Liver (tissue), 9 donors: Measurements from ENCODE around the gene SLC12A7. TPM values are rescaled to one million over a fixed set of nuclear protein-coding genes. Genes with fewer than 3 reads are reported as not detected.

Source experiments
- DNase-seq: peaks from one replicate; pipeline ENCODE4 v3.0.0-alpha.2; 2017; ENCODE audit warnings: low spot score
- H3K27ac ChIP-seq, 2 donors: one replicate each; pipeline ENCODE4 v1.7.0; 2013; ENCODE audit warnings: inconsistent platforms in 2 of 2, low read length in 2 of 2, control low read depth in 1 of 2, low read depth in 1 of 2, mild to moderate bottlenecking in 1 of 2
- H3K27me3 ChIP-seq, 4 donors: one replicate each; pipeline versions ENCODE4 v1.6.1 to v1.7.0; 2013; ENCODE audit warnings: low read length in 3 of 4, inconsistent platforms in 1 of 4, mild to moderate bottlenecking in 1 of 4, moderate library complexity in 1 of 4; ENCODE audit not compliant: control insufficient read depth in 4 of 4, insufficient read depth in 4 of 4
- H3K36me3 ChIP-seq, 4 donors: one replicate each; pipeline versions ENCODE4 v1.6.1 to v1.7.0; 2013; ENCODE audit warnings: low read length in 3 of 4, mild to moderate bottlenecking in 3 of 4, low read depth in 1 of 4, moderate library complexity in 1 of 4; ENCODE audit not compliant: control insufficient read depth in 4 of 4, insufficient read depth in 3 of 4
- H3K4me1 ChIP-seq, 4 donors: one replicate each; pipeline versions ENCODE4 v1.6.1 to v1.7.0; 2013; ENCODE audit warnings: low read length in 3 of 4, mild to moderate bottlenecking in 3 of 4, moderate library complexity in 1 of 4; ENCODE audit not compliant: control insufficient read depth in 4 of 4, insufficient read depth in 4 of 4
- H3K4me3 ChIP-seq, 3 donors: one replicate each; pipeline versions ENCODE4 v1.6.1 to v1.7.0; 2013; ENCODE audit warnings: low read length in 3 of 3, control low read depth in 1 of 3, low read depth in 1 of 3, mild to moderate bottlenecking in 1 of 3
- H3K9ac ChIP-seq, 2 donors: one replicate each; pipeline ENCODE4 v1.7.0; 2013; ENCODE audit warnings: low read length in 2 of 2, mild to moderate bottlenecking in 2 of 2, moderate library complexity in 2 of 2, control low read depth in 1 of 2, low read depth in 1 of 2
- H3K9me3 ChIP-seq, 4 donors: one replicate each; pipeline versions ENCODE4 v1.6.1 to v1.7.0; 2013; ENCODE audit warnings: low read length in 3 of 4; ENCODE audit not compliant: control insufficient read depth in 4 of 4
- ATF3 ChIP-seq: IDR thresholded peaks from 2 replicates; pipeline ENCODE4 v1.6.1; 2016; ENCODE audit warnings: antibody characterized with exemption
- FOXA1 ChIP-seq: IDR thresholded peaks from 2 replicates; pipeline ENCODE4 v1.6.1; 2016; ENCODE audit warnings: antibody characterized with exemption
- GABPA ChIP-seq, 2 donors: IDR thresholded peaks in 1 of 2; conservative IDR thresholded peaks in 1 of 2; 2 replicates each; pipeline ENCODE4 v1.6.1; 2016; ENCODE audit warnings: antibody characterized with exemption in 2 of 2, mild to moderate bottlenecking in 1 of 2, moderate library complexity in 1 of 2
- HNF4G ChIP-seq: IDR thresholded peaks from 2 replicates; pipeline ENCODE4 v1.6.1; 2016; ENCODE audit warnings: antibody characterized with exemption
- JUND ChIP-seq, 2 donors: IDR thresholded peaks; 2 replicates each; pipeline ENCODE4 v1.6.1; 2016; ENCODE audit warnings: antibody characterized with exemption in 2 of 2
- NR2F2 ChIP-seq: IDR thresholded peaks from 2 replicates; pipeline ENCODE4 v1.6.1; 2016; ENCODE audit warnings: antibody characterized with exemption
- RAD21 ChIP-seq, 2 donors: IDR thresholded peaks; 2 replicates each; pipeline ENCODE4 v1.6.1; 2016; ENCODE audit warnings: antibody characterized with exemption in 2 of 2, mild to moderate bottlenecking in 2 of 2
- RXRA ChIP-seq, 2 donors: IDR thresholded peaks; 2 replicates each; pipeline ENCODE4 v1.6.1; 2017 to 2018; ENCODE audit warnings: antibody characterized with exemption in 2 of 2, mild to moderate bottlenecking in 1 of 2
- TAF1 ChIP-seq: conservative IDR thresholded peaks from 2 replicates; pipeline ENCODE4 v1.6.1; 2016; ENCODE audit warnings: antibody characterized with exemption, mild to moderate bottlenecking
- YY1 ChIP-seq: IDR thresholded peaks from 2 replicates; pipeline ENCODE4 v1.6.1; 2016; ENCODE audit warnings: antibody characterized with exemption, mild to moderate bottlenecking
- ZBTB33 ChIP-seq: IDR thresholded peaks from 2 replicates; pipeline ENCODE4 v1.6.1; 2016; ENCODE audit warnings: antibody characterized with exemption
- WGBS: extraction: QIAGEN DNeasy Blood & Tissue Kit; methylation state at CpG from one replicate; pipeline ENCODE4 v1.1.7; 2013; 5-methylcytosine and 5-hydroxymethylcytosine counted together
- polyA plus RNA-seq, 2 donors: library from polyadenylated mRNA; stranded (reverse) in 1 of 2; unstranded in 1 of 2; fragments of 200-250 nt in 1 of 2; fragments of >200 nt in 1 of 2; fragmentation: Nextera tagmentation in 1 of 2; extraction: Ambion mirVana in 1 of 2; gene quantifications; one replicate each; pipeline versions ENCODE4 v1.2.1 to v1.2.3, GENCODE V29; 2013 to 2015
- total RNA-seq, 2 donors: library from RNA; depleted of rRNA; stranded (reverse); fragments of >200 nt; gene quantifications; one replicate each; pipeline ENCODE4 v1.2.3, GENCODE V29; 2014
- TF ChIP-seq, protein P1 (sequence below): IDR thresholded peaks from 2 replicates; pipeline ENCODE4 v1.6.1; 2016; ENCODE audit warnings: antibody characterized with exemption
- TF ChIP-seq, protein P2 (sequence below): fragments of 150-350 bp; IDR thresholded peaks from 2 replicates; pipeline ENCODE4 v1.5.1; 2017; ENCODE audit warnings: improper control_type of control experiment, low read depth, low read length; ENCODE audit not compliant: missing input control
- donor health status: healthy.
- donor health status: healthy.
- donor health status: healthy.
- donor health status: healthy.
- donor health status: healthy.

Gene SLC12A7
- total and polyA plus RNA-seq, 4 donors: 12.3 to 64.2 (median 28.9) TPM

- no peak for DNase-seq
- Histone ChIP-seq H3K4me1 (no peaks in the 10 kb centered on the region), H3K9me3 (no peaks in the 10 kb centered on the region), H3K4me3 (no peak overlapping the region), H3K27ac (no peak overlapping the region), H3K27me3 (no peaks in the 10 kb centered on the region), H3K36me3 (no peaks in the 10 kb centered on the region), H3K9ac (no peak overlapping the region)
- WGBS: 93% methylated on average over 7 of the region's 7 CpGs
- no peak for TF ChIP-seq YY1
- no peak for TF ChIP-seq RAD21 (IDR thresholded peaks at IDR 0.05)
- no peak for TF ChIP-seq JUND (IDR thresholded peaks at IDR 0.05)
- TF ChIP-seq, protein P1, sequence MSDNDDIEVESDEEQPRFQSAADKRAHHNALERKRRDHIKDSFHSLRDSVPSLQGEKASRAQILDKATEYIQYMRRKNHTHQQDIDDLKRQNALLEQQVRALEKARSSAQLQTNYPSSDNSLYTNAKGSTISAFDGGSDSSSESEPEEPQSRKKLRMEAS: no peak
- no peak for TF ChIP-seq GABPA (IDR thresholded peaks at IDR 0.05 in 1 of 2, conservative IDR thresholded peaks at IDR 0.05 in 1 of 2)
- no peak for TF ChIP-seq NR2F2
- TF ChIP-seq ZBTB33: no peak
These were observed 68.5 kb downstream of the SLC12A7 start for GRCh38 chr5:1043327-1043726.

DNA sequence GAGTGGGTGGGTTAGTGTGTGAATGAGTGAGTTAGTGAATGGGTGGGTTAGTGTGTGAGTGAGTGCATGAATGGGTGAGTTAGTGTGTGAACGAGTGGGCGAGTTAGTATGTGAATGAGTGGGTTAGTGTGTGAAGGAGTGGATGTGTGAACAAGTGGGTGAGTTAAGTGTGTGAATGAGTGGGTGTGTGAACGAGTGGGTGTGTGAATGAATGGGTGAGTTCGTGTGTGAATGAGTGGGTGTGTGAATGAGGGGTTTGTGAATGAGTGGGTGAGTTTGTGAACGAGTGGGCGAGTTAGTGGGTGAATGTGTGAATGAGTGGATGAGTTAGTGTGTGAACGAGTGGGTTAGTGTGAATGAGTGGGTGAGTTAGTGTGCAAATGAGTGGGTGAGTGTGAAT is 69.2 kb downstream of the SLC12A7 start:
- 87% methylated on average over 7 of the region's 7 CpGs for WGBS
- Histone ChIP-seq H3K27me3 (no peaks in the 10 kb centered on the region), H3K4me3 (no peak overlapping the region), H3K9ac (no peak overlapping the region), H3K9me3 (no peaks in the 10 kb centered on the region), H3K27ac (no peak overlapping the region), H3K4me1 (no peaks in the 10 kb centered on the region), H3K36me3 (no peaks in the 10 kb centered on the region)
- TF ChIP-seq ZBTB33: no peak
- no peak for TF ChIP-seq TAF1
- TF ChIP-seq RAD21 (IDR thresholded peaks at IDR 0.05): no peak
- TF ChIP-seq ATF3: no peak
- TF ChIP-seq, protein P1: no peak
- TF ChIP-seq, protein P2, sequence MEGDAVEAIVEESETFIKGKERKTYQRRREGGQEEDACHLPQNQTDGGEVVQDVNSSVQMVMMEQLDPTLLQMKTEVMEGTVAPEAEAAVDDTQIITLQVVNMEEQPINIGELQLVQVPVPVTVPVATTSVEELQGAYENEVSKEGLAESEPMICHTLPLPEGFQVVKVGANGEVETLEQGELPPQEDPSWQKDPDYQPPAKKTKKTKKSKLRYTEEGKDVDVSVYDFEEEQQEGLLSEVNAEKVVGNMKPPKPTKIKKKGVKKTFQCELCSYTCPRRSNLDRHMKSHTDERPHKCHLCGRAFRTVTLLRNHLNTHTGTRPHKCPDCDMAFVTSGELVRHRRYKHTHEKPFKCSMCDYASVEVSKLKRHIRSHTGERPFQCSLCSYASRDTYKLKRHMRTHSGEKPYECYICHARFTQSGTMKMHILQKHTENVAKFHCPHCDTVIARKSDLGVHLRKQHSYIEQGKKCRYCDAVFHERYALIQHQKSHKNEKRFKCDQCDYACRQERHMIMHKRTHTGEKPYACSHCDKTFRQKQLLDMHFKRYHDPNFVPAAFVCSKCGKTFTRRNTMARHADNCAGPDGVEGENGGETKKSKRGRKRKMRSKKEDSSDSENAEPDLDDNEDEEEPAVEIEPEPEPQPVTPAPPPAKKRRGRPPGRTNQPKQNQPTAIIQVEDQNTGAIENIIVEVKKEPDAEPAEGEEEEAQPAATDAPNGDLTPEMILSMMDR: no peak
- TF ChIP-seq HNF4G: no peak
- no peak for TF ChIP-seq FOXA1
- no peak for TF ChIP-seq RXRA (IDR thresholded peaks at IDR 0.05)
- no peak for DNase-seq
